Right cardiac atrium (tissue), 5 donors: Measurements from ENCODE around the gene RTP2. TPM values are rescaled to one million over a fixed set of nuclear protein-coding genes. Genes with fewer than 3 reads are reported as not detected.

ENCODE experiments used
- ATAC-seq, 2 donors: fragments of 200-7000 bp; cut with Tn5 transposase; one replicate each; pipeline versions ENCODE4 v1.8.0 to v1.9.1; 2020; ENCODE audit warnings: moderate library complexity in 2 of 2, mild to moderate bottlenecking in 1 of 2
- DNase-seq, 3 donors: peaks; one replicate each; pipeline ENCODE4 v3.0.0-alpha.2; 2020
- H3K27ac ChIP-seq: one replicate; pipeline ENCODE4 v1.5.1; 2013; ENCODE audit warnings: mild to moderate bottlenecking, low read length, control low read depth, moderate library complexity
- H3K27me3 ChIP-seq: one replicate; pipeline ENCODE4 v1.6.1; 2013; ENCODE audit not compliant: control insufficient read depth, insufficient read depth
- H3K4me1 ChIP-seq: one replicate; pipeline ENCODE4 v1.6.1; 2013; ENCODE audit warnings: low read length; ENCODE audit not compliant: control insufficient read depth, insufficient read depth
- H3K4me3 ChIP-seq: one replicate; pipeline ENCODE4 v1.5.1; 2013; ENCODE audit warnings: low read length, control low read depth
- H3K9me3 ChIP-seq: one replicate; pipeline ENCODE4 v1.6.1; 2013; ENCODE audit warnings: low read length; ENCODE audit not compliant: control insufficient read depth
- WGBS: extraction: QIAGEN DNeasy Blood & Tissue Kit; methylation state at CpG from one replicate; pipeline ENCODE4 v1.1.7; 2013; 5-methylcytosine and 5-hydroxymethylcytosine counted together
- intact Hi-C, 4 donors: fragments of 100-400 bp; cut with DNase I; formaldehyde crosslinking; loops; one replicate each; pipeline versions ENCODE4 v1.11.0 to v1.14.0; 2022 to 2023
- polyA plus RNA-seq: library from polyadenylated mRNA; stranded (reverse); fragments of 200-250 nt; gene quantifications from one replicate; pipeline ENCODE4 v1.2.3, GENCODE V29; 2013
- total RNA-seq, 4 donors: library from RNA; stranded (reverse); fragmentation: NEBNext Ultra II Directional; extraction: Animal tissue kit (Norgen Biotek cat#: 25700); gene quantifications; one replicate each; pipeline ENCODE4 v1.2.1, GENCODE V29; 2021
- donor health status: healthy with polysubstance abuse.
- donor health status: DM: no; HTN: yes; CAD: no.
- donor health status: DM: no; HTN: no; CAD: no.
- donor health status: DM: no; HTN: yes; CAD: no; lungs with severe emphysema.
- donor health status: DM: yes; HTN: yes; CAD: no.

Gene RTP2
- total and polyA plus RNA-seq, 5 donors = not detected

DNA sequence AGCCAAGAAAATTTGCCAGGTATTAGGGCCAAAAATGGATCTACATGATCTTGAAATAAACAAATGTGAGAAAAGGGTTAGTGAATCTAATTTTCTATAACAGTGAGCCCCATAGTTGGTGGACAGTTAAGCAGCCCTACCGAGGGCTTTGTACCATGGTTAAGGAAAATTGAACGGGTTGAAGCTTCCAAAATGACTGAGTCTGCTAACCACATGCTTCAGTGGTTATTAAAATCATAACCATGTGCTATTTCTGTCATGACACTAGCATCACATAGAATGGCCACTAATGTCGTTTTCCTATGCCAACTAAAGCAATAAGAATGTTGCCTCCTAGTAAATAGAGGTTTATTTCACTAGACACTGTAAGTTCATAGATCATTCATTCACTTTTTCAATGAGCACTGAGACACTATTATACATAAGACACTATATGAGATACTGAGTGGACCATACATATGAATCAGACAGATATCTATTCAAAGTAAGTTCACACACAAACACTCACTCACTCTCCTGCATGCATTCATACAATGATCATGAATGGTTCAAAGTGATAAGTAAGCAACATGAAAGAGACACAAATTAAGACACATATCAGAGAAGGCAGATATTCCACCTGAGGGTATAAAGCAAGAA, 36.5 kb downstream of the RTP2 start:
- H3K9me3 ChIP-seq = no peaks in the 10 kb centered on the region
- DNase-seq (no peak), ATAC-seq (no peak)
- no peaks in the 10 kb centered on the region for H3K4me1 ChIP-seq
- H3K4me3 ChIP-seq = no peak overlapping the region
- H3K27ac ChIP-seq = no peak overlapping the region
- peaks cover 3% of the 10 kb centered on the region for H3K27me3 ChIP-seq
- intact Hi-C loops = no loop called here
- 63% methylated on average over 3 of the region's 3 CpGs for WGBS

DNA sequence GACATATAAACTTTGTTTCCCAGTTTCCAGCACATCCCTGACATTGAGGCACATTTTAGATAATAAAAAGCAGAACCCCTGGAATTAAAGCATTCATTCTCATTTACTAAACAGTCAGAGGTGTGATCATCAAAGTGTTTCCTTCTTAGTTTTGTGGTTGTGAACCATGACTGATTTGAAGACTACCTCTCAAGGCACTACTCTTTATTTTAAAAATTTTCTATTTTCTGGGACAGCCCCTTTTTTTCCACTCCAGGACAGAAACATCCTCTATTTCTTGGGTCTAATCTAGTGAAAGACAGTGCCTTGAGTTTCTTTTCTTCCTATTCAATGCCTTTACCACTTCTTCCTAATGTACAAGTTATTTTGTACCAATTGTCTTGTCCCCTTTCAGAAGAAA, 37.3 kb downstream of the RTP2 start:
- Histone ChIP-seq H3K4me3 (no peak overlapping the region), H3K27ac (no peak overlapping the region), H3K4me1 (no peaks in the 10 kb centered on the region), H3K9me3 (no peaks in the 10 kb centered on the region), H3K27me3 (peaks cover 3% of the 10 kb centered on the region)
- intact Hi-C loops = no loop called here
- ATAC-seq (no peak), DNase-seq (no peak)

DNA sequence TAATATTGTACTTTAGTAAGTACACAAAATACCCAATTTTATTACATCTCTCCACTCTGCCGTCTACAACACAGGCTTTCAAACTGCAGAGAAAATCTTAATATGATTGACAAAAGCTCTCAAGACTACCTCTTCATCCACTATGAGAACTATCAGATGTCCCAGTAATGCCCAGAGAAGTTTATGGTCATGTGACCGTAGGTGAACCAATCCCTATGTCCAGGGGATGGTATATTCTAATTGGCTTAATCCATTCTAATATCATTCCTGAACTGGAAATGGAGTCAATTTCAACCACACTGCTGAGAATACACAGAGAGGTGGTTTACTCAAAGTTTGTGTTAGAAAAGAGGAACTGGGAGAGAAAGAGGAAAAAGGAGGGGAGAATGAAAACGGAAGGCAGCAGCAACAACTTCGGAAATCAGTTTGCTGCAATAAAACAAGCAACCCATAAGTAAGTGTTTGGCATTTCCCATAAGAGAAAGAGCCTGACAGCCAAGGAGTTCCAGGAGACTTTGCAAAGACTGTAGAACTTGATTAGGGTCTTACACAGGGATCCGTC, 39.4 kb downstream of the RTP2 start:
- H3K27ac ChIP-seq = no peak overlapping the region
- H3K27me3 ChIP-seq = peaks cover 3% of the 10 kb centered on the region
- no peaks in the 10 kb centered on the region for H3K4me1 ChIP-seq
- WGBS = 84% methylated on average over 5 of the region's 5 CpGs
- no peak overlapping the region for H3K4me3 ChIP-seq
- DNase-seq (no peak), ATAC-seq (no peak)
- H3K9me3 ChIP-seq = no peaks in the 10 kb centered on the region
- intact Hi-C loops = no loop called here

DNA sequence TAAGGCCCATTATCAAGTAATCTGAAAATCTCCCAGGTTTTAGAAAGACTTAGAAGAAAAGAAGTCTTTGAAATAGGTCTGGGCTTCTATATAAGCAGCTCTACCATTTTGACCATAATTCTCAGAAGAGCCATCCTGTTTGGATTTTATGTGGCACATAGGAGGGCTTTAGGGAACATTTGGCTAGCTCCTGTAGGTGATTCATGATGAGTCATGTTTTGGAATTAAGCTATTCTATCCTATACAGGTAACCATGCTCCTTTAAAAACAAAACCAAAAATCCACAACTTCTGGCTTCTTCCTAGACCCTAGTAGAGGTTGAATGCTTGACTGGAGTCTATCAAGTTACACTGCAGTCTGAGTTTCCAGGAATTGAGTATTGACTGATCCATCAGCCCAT, 41.1 kb downstream of the RTP2 start:
- H3K27me3 ChIP-seq = no peaks in the 10 kb centered on the region
- ATAC-seq (no peak), DNase-seq (no peak)
- no peak overlapping the region for H3K4me3 ChIP-seq
- intact Hi-C loops = no loop called here
- H3K27ac ChIP-seq = no peak overlapping the region
- no peaks in the 10 kb centered on the region for H3K9me3 ChIP-seq
- H3K4me1 ChIP-seq = no peaks in the 10 kb centered on the region

DNA sequence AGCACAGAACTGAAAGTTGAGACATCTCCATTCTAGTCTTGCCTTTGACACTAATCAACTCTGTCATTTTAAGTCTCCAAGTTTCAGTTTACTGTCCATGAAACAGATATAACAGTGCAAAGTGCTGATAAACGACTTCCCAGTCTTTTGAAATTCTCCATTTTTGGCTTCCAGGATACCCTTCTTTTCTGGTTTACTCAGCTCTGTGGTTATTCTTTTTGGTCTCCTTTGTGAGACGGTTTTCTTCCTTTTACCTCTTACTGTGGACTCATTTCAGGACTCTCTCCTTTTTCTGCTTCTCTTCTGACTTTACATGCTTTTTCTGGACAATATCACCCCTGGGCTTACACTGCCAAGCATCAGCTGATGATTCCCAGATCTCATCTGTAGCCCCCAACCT, 51.1 kb downstream of the RTP2 start:
- Histone ChIP-seq H3K27me3 (no peaks in the 10 kb centered on the region), H3K4me1 (no peaks in the 10 kb centered on the region), H3K27ac (no peak overlapping the region), H3K9me3 (no peaks in the 10 kb centered on the region), H3K4me3 (no peak overlapping the region)
- ATAC-seq = no peak
- DNase-seq = no peak
- 62% methylated on average over 2 of the region's 2 CpGs for WGBS
- intact Hi-C loops = loop anchor here in 1 of 4 donors (10.0 kb wide), 1 partner anchor 86 kb away; no protein-coding TSS in a partner anchor

Other genes with a start within 250 kb of the RTP2 start
- under 1 TPM in 1 of 4 donors, not detected in 3; 0.84 TPM for gene SST, start 32.2 kb downstream of the RTP2 start, total RNA-seq
- gene SST, start 32.2 kb downstream of the RTP2 start, polyA plus RNA-seq = 7.0 TPM
- 10 to 100 TPM; 70.0 to 77.3 (median 71.4) TPM for gene BCL6, start 42.9 kb upstream of the RTP2 start, total RNA-seq
- 45.8 TPM for gene BCL6, start 42.9 kb upstream of the RTP2 start, polyA plus RNA-seq